NCI-H1694 (cell line): ENCODE results near the gene ACOT4.
"Not testable (repeated sequence)": the region's sequence is repeated elsewhere in the genome, so short reads cannot be mapped to it uniquely, and the experiment has no call there.

Experiments used
- DNase-seq: peaks from one replicate; lab custom pipeline; 2025; lab: John Stamatoyannopoulos, UW

Gene ACOT4

GRCh38 chr14:73591690-73592449 is at the start of gene ACOT4:
ACOT4 (plus strand) TSS chr14:73591873; CDS start chr14:73591960, 87 bp downstream.
- DNase-seq, result no peak

- DNase-seq, result not testable (repeated sequence)
Observed at GRCh38 chr14:73542961-73543360, 48.7 kb upstream of the ACOT4 start.

GRCh38 chr14:73545353-73545752 is 46.3 kb upstream of the ACOT4 start:
- DNase-seq, result not testable (repeated sequence)

GRCh38 chr14:73549097-73549496 is 42.6 kb upstream of the ACOT4 start:
- DNase-seq, result not testable (repeated sequence)

GRCh38 chr14:73549889-73550524 is 41.7 kb upstream of the ACOT4 start:
- not testable (repeated sequence) for DNase-seq

GRCh38 chr14:73553845-73554244 is 37.8 kb upstream of the ACOT4 start:
- DNase-seq, result no peak

- DNase-seq, result not testable (repeated sequence)
Observed at GRCh38 chr14:73557201-73557600, 34.5 kb upstream of the ACOT4 start.

- DNase-seq, result not testable (repeated sequence)
Observed at GRCh38 chr14:73558238-73558637, 33.4 kb upstream of the ACOT4 start.

GRCh38 chr14:73562256-73562655 is 29.4 kb upstream of the ACOT4 start:
- DNase-seq, result not testable (repeated sequence)

- not testable (repeated sequence) for DNase-seq
Observed at GRCh38 chr14:73562696-73563095, 29.0 kb upstream of the ACOT4 start.

GRCh38 chr14:73566431-73566830 is 25.2 kb upstream of the ACOT4 start:
- not testable (repeated sequence) for DNase-seq

- DNase-seq, result not testable (repeated sequence)
Observed at GRCh38 chr14:73566935-73567334, 24.7 kb upstream of the ACOT4 start.

GRCh38 chr14:73567358-73567757 is 24.3 kb upstream of the ACOT4 start:
- DNase-seq, result no peak

GRCh38 chr14:73567951-73568885 is 23.5 kb upstream of the ACOT4 start:
- no peak for DNase-seq

GRCh38 chr14:73568886-73569184 is 22.8 kb upstream of the ACOT4 start:
- DNase-seq, result not testable (repeated sequence)

- peak; percentile 97 for DNase-seq
Observed at GRCh38 chr14:73569185-73569958, 22.3 kb upstream of the ACOT4 start, which contains the start of gene ACOT2. ACOT2 (plus strand) TSS chr14:73569213; CDS start chr14:73569241, 28 bp downstream.

GRCh38 chr14:73570913-73571312 is 20.8 kb upstream of the ACOT4 start:
- peak; percentile 84 for DNase-seq

- DNase-seq, result not testable (repeated sequence)
Observed at GRCh38 chr14:73573034-73573433, 18.6 kb upstream of the ACOT4 start.

- DNase-seq, result not testable (repeated sequence)
Observed at GRCh38 chr14:73573740-73574139, 17.9 kb upstream of the ACOT4 start.

GRCh38 chr14:73574251-73574650 is 17.4 kb upstream of the ACOT4 start:
- DNase-seq, result not testable (repeated sequence)

- DNase-seq, result no peak
Observed at GRCh38 chr14:73576391-73576790, 15.3 kb upstream of the ACOT4 start.
